Measurements from ENCODE around the gene EHBP1. TPM values are rescaled to one million over a fixed set of nuclear protein-coding genes. Genes with fewer than 3 reads are reported as not detected.
A peak's percentile ranks its signal among the peaks of the same experiment; 100 is the strongest.

EHBP1 gene
- total RNA-seq, 1 donor = 119 TPM

- DNase-seq (ENCODE audit: low read depth) = no peak
- no peak overlapping the region for H3K4me3 ChIP-seq (ENCODE audit: low read depth, low read length)
- no peak for TF ChIP-seq CTCF (IDR thresholded peaks at IDR 0.05; ENCODE audit: insufficient read depth, low read length)
Observed at GRCh38 chr2:62722679-62723078, 17.2 kb downstream of the EHBP1 start.

- no peak for DNase-seq (ENCODE audit: low read depth)
- no peak overlapping the region for H3K4me3 ChIP-seq (ENCODE audit: low read depth, low read length)
- no peak for TF ChIP-seq CTCF (IDR thresholded peaks at IDR 0.05; ENCODE audit: insufficient read depth, low read length)
Observed at GRCh38 chr2:62723253-62723652, 17.7 kb downstream of the EHBP1 start.

GRCh38 chr2:62724106-62724505 lies 18.6 kb downstream of the EHBP1 start:
- H3K4me3 ChIP-seq (ENCODE audit: low read depth, low read length) = no peak overlapping the region
- DNase-seq (ENCODE audit: low read depth) = peak; percentile 33
- no peak for TF ChIP-seq CTCF (IDR thresholded peaks at IDR 0.05; ENCODE audit: insufficient read depth, low read length)

GRCh38 chr2:62724886-62725711 lies 19.6 kb downstream of the EHBP1 start:
- no peak for TF ChIP-seq CTCF (IDR thresholded peaks at IDR 0.05; ENCODE audit: insufficient read depth, low read length)
- H3K4me3 ChIP-seq (ENCODE audit: low read depth, low read length) = no peak overlapping the region
- DNase-seq (ENCODE audit: low read depth) = no peak

GRCh38 chr2:62725712-62726055 lies 20.2 kb downstream of the EHBP1 start:
- H3K4me3 ChIP-seq (ENCODE audit: low read depth, low read length) = no peak overlapping the region
- TF ChIP-seq CTCF (IDR thresholded peaks at IDR 0.05; ENCODE audit: insufficient read depth, low read length) = no peak
- no peak for DNase-seq (ENCODE audit: low read depth)

DNA sequence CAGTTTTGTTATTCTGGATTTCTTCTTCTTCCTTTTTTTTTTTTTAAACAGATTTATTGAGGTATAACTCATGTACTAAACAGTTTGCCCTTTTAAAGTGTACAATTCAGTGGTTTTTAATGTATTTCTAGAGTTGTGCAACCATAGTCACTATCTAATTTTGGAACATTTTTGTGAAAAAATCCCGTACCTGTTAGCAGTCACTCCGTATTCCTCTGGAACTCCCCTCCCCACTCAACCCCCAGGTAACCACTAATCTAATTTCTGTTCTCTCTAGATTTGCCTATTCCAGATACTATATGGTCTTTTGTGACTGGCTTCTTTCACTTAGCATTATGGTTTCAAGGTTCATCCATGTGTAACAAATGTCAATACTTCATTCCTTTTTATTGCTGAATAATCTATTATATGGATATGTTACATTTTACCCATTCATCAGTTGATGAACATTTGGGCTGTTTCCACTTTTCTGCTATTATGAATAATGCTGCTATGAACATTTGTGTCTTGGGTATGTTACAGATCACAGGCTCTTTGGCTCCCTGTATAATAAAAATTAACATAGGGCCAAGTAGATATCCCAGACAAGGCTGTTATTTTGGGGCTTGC lies 21.9 kb downstream of the EHBP1 start:
- DNase-seq (ENCODE audit: low read depth) = no peak
- no peak overlapping the region for H3K4me3 ChIP-seq (ENCODE audit: low read depth, low read length)
- TF ChIP-seq CTCF (IDR thresholded peaks at IDR 0.05; ENCODE audit: insufficient read depth, low read length) = no peak
